AG04449 (cell line): ENCODE data around the gene FAM83G.

Source experiments
- CTCF ChIA-PET: fragments of 350-600 bp; formaldehyde crosslinking; extraction: SDS; loops from one replicate; lab custom pipeline; 2021; ENCODE audit warnings: antibody characterized with exemption; lab: Yijun Ruan, JAX
- POLR2A ChIA-PET: fragments of 400-600, 350-600 bp; formaldehyde crosslinking; extraction: SDS; loops from one replicate; lab custom pipeline; 2020; ENCODE audit warnings: antibody characterized with exemption, inconsistent platforms; lab: Yijun Ruan, JAX
- DNase-seq: peaks from one replicate; pipeline ENCODE4 v3.0.0-alpha.2; 2010; ENCODE audit warnings: low read depth, low spot score
- H3K4me3 ChIP-seq: 2 replicates; pipeline ENCODE4 v1.5.1; 2011; ENCODE audit warnings: low read depth, mild to moderate bottlenecking, control low read depth, low read length
- TF ChIP-seq, protein P1 (sequence below): IDR thresholded peaks from one replicate; pipeline ENCODE4 v1.5.1; 2011; ENCODE audit warnings: mild to moderate bottlenecking, moderate library complexity, low read length, control low read depth, inconsistent platforms; ENCODE audit not compliant: insufficient read depth; ENCODE audit errors: missing control alignments

Gene FAM83G

DNA sequence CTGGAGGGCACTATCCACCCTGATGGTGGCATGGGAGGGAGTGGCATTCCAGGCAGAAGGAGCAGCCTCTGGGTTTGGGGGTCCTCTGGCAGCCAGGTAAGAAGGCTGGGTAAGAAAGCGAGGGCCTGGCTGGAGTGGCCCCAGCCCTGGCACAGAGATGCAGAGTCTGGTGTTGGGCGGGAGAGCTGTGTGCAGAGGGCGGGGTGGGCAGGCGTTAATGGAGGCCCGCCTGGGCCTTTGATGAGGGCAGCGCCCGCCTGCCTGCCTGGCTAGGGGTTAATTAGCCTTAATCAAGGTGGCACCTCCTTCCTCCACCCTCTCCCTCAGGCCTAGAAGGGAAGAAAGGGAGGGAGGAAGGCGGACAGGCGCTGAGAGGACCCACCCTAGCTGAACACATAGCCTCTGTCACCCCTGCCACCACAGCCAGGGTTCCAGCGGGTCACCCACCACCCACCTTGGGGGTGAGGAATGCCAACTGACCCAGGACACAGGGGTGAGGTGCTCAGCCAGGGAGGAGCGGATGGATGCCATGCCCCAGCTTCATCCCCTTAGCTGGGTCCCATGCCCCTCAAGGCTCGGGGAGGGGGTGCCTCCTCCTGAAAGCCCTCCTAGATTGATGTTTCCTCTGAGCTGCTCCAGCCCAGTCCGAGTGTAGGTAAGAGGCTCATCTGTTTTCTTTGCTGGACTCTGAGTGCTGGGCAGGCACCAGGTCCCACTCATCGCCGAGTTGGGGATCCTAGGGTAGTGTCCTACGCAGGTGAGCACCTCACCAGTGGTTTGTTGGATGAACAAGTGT, 13.4 kb upstream of the FAM83G start:
- DNase-seq = no peak
- ChIA-PET POLR2A (no interaction called here), CTCF (interaction anchor here (1.0 kb wide), 1 partner anchor 57 kb away, joined by 4 read pairs; no protein-coding TSS in a partner anchor)
- TF ChIP-seq, protein P1, sequence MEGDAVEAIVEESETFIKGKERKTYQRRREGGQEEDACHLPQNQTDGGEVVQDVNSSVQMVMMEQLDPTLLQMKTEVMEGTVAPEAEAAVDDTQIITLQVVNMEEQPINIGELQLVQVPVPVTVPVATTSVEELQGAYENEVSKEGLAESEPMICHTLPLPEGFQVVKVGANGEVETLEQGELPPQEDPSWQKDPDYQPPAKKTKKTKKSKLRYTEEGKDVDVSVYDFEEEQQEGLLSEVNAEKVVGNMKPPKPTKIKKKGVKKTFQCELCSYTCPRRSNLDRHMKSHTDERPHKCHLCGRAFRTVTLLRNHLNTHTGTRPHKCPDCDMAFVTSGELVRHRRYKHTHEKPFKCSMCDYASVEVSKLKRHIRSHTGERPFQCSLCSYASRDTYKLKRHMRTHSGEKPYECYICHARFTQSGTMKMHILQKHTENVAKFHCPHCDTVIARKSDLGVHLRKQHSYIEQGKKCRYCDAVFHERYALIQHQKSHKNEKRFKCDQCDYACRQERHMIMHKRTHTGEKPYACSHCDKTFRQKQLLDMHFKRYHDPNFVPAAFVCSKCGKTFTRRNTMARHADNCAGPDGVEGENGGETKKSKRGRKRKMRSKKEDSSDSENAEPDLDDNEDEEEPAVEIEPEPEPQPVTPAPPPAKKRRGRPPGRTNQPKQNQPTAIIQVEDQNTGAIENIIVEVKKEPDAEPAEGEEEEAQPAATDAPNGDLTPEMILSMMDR = no peak
- no peak overlapping the region for H3K4me3 ChIP-seq

DNA sequence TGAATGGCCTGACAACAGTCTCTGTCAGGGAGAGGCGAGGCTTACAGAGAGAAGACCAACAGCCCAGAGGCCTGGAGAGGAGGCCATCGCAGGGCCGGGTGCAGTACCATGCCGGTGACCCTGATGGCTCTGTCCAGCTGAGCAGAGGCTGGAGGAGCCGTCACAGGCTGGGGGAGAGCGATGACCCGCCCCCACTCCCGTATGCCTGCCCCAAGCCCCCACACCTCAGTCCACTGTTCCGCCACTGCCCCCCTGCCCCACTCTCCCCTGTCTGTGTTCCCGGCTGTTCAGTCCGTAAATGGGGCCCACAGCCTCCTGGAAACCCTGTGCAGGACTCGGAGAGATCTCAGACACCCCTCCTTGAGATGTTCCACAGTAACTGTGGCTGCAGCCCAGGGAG, 12.8 kb upstream of the FAM83G start:
- no peak overlapping the region for H3K4me3 ChIP-seq
- CTCF ChIA-PET = no interaction called here
- DNase-seq = no peak
- POLR2A ChIA-PET = no interaction called here
- TF ChIP-seq, protein P1 = no peak

DNA sequence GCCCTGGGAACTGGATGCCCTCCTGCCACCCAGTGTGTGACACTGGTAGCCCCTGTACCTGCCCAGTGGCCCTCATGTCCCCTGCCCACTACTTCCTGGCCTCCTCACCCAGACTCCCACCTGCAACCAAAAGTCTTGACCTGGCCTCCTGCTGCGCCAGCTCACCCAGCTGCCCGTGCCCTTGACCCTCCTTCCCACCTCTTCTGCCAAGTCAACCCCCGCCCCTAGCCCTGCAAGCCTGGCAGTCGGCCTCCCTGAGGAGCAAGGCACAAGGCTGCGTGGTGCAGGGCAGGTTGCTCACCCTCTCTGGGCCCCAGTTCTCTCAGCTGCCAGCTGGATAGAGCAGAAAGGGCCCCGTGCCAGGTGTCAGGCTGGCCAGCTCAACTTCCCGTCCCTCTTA, 12.3 kb upstream of the FAM83G start:
- H3K4me3 ChIP-seq = no peak overlapping the region
- ChIA-PET CTCF (no interaction called here), POLR2A (no interaction called here)
- TF ChIP-seq, protein P1 = no peak
- no peak for DNase-seq

DNA sequence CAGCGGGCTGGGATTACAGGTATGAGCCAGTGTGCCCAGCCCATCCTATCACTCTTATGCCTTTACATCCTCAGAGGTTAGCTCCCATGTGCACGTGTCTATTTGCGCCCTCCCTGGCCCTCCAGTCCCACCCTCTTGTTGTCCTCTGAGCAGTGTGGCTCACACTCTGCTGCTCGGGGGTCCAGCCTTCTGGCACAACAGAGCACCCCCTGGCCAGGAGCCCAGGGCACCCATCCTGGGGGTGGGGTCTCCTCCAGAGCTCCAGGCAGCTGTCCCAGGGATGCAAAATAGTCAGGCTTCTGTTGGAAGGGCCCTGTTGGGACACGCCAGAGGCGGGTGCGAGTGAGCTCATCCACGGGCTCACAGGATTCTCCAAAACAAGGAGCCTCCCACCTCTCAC, 11.7 kb upstream of the FAM83G start:
- POLR2A ChIA-PET = no interaction called here
- CTCF ChIA-PET = no interaction called here
- TF ChIP-seq, protein P1 = no peak
- H3K4me3 ChIP-seq = no peak overlapping the region
- DNase-seq = no peak

DNA sequence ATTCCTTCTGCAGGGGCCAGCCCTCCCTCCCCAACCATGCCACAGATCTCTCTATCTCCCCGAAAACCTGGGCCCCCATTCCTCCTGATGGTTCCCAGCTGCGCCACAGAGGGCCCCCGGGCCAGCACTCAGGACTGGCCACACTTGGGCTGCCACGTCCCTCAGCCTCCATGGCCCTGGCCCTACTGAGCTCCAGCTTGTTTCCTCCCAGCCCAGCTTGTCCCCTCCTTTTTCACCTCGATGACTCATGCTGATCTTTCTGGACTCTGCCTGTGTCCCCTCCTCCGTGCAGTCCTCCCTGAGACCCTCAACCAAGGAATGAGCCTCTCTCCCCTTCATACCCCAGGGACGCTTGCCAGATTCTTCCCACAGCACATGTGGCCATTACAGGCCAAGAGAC, 10.9 kb upstream of the FAM83G start:
- ChIA-PET CTCF (no interaction called here), POLR2A (no interaction called here)
- H3K4me3 ChIP-seq = no peak overlapping the region
- TF ChIP-seq, protein P1 = no peak
- DNase-seq = no peak

DNA sequence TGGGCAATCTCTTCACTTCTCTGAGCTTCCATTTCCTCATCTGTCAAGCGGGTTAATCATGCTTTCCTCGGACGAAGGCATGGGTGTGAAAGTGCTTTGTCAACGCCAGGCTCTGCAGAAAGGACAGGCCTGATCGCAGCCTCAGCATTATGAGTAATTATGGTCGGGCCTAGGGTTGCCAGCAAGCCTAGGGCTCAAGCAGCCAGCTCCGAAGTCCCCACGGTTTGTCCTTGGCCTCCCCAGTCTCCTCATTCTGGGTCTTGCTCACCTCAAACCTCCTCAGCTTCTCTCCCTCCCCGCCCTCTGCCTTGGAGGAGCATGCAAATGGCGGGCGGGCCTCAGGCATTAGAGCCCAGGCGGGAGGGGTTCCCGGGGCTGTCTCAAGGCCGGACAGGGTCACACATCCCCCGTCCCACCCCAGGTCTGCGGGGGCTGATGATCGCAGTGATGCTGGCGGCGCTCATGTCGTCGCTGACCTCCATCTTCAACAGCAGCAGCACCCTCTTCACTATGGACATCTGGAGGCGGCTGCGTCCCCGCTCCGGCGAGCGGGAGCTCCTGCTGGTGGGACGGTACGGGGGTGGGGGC, 10.2 kb upstream of the FAM83G start:
- POLR2A ChIA-PET = no interaction called here
- DNase-seq = no peak

More for the DNA sequence above, 10.2 kb upstream of the FAM83G start:
- H3K4me3 ChIP-seq = no peak overlapping the region
- TF ChIP-seq, protein P1 = no peak
- CTCF ChIA-PET = no interaction called here
